LNCaP clone FGC (cell line): ENCODE data around the gene CBFA2T2.
A peak's percentile ranks its signal among the peaks of the same experiment; 100 is the strongest.

Source experiments
- DNase-seq: peaks from one replicate; pipeline ENCODE4 v3.0.0-alpha.2; 2011; ENCODE audit warnings: low read depth
- H3K4me3 ChIP-seq: 2 replicates; pipeline ENCODE4 v1.5.1; 2011; ENCODE audit warnings: mild to moderate bottlenecking, low read depth, low read length, control low read depth
- CTCF ChIP-seq: IDR thresholded peaks from 2 replicates; pipeline ENCODE4 v1.5.1; 2012; ENCODE audit warnings: mild to moderate bottlenecking; ENCODE audit not compliant: control insufficient read depth, insufficient read depth; ENCODE audit errors: extremely low read depth

CBFA2T2 gene

GRCh38 chr20:33677991-33678702 lies 188.3 kb downstream of the CBFA2T2 start:
- DNase-seq: no peak
- H3K4me3 ChIP-seq: no peak overlapping the region
- no peak for TF ChIP-seq CTCF

- no peak for DNase-seq
- no peak overlapping the region for H3K4me3 ChIP-seq
- no peak for TF ChIP-seq CTCF
Observed at GRCh38 chr20:33679758-33680485, 190.0 kb downstream of the CBFA2T2 start.

GRCh38 chr20:33680686-33681085 lies 190.8 kb downstream of the CBFA2T2 start:
- no peak for TF ChIP-seq CTCF
- DNase-seq: no peak
- no peak overlapping the region for H3K4me3 ChIP-seq

- no peak overlapping the region for H3K4me3 ChIP-seq
- no peak for DNase-seq
- TF ChIP-seq CTCF: no peak
Observed at GRCh38 chr20:33681288-33681687, 191.4 kb downstream of the CBFA2T2 start.

- no peak overlapping the region for H3K4me3 ChIP-seq
- TF ChIP-seq CTCF: no peak
- DNase-seq: no peak
Observed at GRCh38 chr20:33681728-33682353, 191.9 kb downstream of the CBFA2T2 start.

- no peak for TF ChIP-seq CTCF
- H3K4me3 ChIP-seq: peak overlapping the region; percentile 69
- no peak for DNase-seq
Observed at GRCh38 chr20:33684533-33685327, 194.8 kb downstream of the CBFA2T2 start.
